ENCODE measurements around the gene LY6G6C.
A peak's percentile ranks its signal among the peaks of the same experiment; 100 is the strongest.

The LY6G6C gene

GRCh38 chr6:31744422-31744821 is 22.9 kb upstream of the LY6G6C start:
- no peak for DNase-seq (ENCODE audit: low read depth)
- no peak for TF ChIP-seq CTCF (IDR thresholded peaks at IDR 0.05; ENCODE audit: control insufficient read depth, extremely low read depth, insufficient read depth)
- no peak overlapping the region for H3K4me3 ChIP-seq (ENCODE audit: low read depth, low read length)

GRCh38 chr6:31742894-31743293 is 21.3 kb upstream of the LY6G6C start:
- DNase-seq (ENCODE audit: low read depth): no peak
- H3K4me3 ChIP-seq (ENCODE audit: low read depth, low read length): no peak overlapping the region
- TF ChIP-seq CTCF (IDR thresholded peaks at IDR 0.05; ENCODE audit: control insufficient read depth, extremely low read depth, insufficient read depth): no peak

GRCh38 chr6:31741815-31742214 is 20.3 kb upstream of the LY6G6C start:
- TF ChIP-seq CTCF (IDR thresholded peaks at IDR 0.05; ENCODE audit: control insufficient read depth, extremely low read depth, insufficient read depth): no peak
- no peak overlapping the region for H3K4me3 ChIP-seq (ENCODE audit: low read depth, low read length)
- no peak for DNase-seq (ENCODE audit: low read depth)

GRCh38 chr6:31740397-31741223 is 19.1 kb upstream of the LY6G6C start:
- no peak for DNase-seq (ENCODE audit: low read depth)

GRCh38 chr6:31739639-31740396 is 18.3 kb upstream of the LY6G6C start, which contains the start of gene MSH5:
MSH5 (plus strand) TSS chr6:31740005; CDS start chr6:31740467, 462 bp downstream.
- H3K4me3 ChIP-seq (ENCODE audit: low read depth, low read length): peak within 1 kb of the TSS; percentile 77
- peak; percentile 98 for DNase-seq (ENCODE audit: low read depth)
- no peak for TF ChIP-seq CTCF (IDR thresholded peaks at IDR 0.05; ENCODE audit: control insufficient read depth, extremely low read depth, insufficient read depth)

More at GRCh38 chr6:31740397-31741223, 19.1 kb upstream of the LY6G6C start:
- TF ChIP-seq CTCF (IDR thresholded peaks at IDR 0.05; ENCODE audit: control insufficient read depth, extremely low read depth, insufficient read depth): no peak
- peak overlapping the region; percentile 77 for H3K4me3 ChIP-seq (ENCODE audit: low read depth, low read length)

GRCh38 chr6:31737991-31738979 is 16.7 kb upstream of the LY6G6C start:
- TF ChIP-seq CTCF (IDR thresholded peaks at IDR 0.05; ENCODE audit: control insufficient read depth, extremely low read depth, insufficient read depth): peak; percentile 65
- DNase-seq (ENCODE audit: low read depth): peak; percentile 94
- H3K4me3 ChIP-seq (ENCODE audit: low read depth, low read length): peak overlapping the region; percentile 77

All from LNCaP clone FGC (cell line).